Activated naive CD4-positive, alpha-beta T cell treated with anti-CD3 and anti-CD28 coated beads, Interleukin-2, amount 50 U/mL, for 24 hours (primary cell): Measurements from ENCODE around the gene MRPS6.
A peak's percentile ranks its signal among the peaks of the same experiment; 100 is the strongest.

ENCODE experiments used
- H3K27ac Mint-ChIP-seq: one replicate; pipeline ENCODE4 v1.8.0; 2021; ENCODE audit warnings: mild to moderate bottlenecking, mixed read lengths
- H3K27me3 Mint-ChIP-seq: one replicate; pipeline ENCODE4 v1.8.0; 2021; ENCODE audit warnings: mixed read lengths
- H3K36me3 Mint-ChIP-seq: one replicate; pipeline ENCODE4 v1.8.0; 2021; ENCODE audit warnings: mixed read lengths
- H3K4me1 Mint-ChIP-seq: one replicate; pipeline ENCODE4 v1.8.0; 2021; ENCODE audit warnings: mixed read lengths
- H3K4me3 Mint-ChIP-seq: one replicate; pipeline ENCODE4 v1.8.0; 2021; ENCODE audit warnings: mild to moderate bottlenecking, mixed read lengths
- H3K9me3 Mint-ChIP-seq: one replicate; pipeline ENCODE4 v1.8.0; 2021; ENCODE audit warnings: mixed read lengths

MRPS6 gene

DNA sequence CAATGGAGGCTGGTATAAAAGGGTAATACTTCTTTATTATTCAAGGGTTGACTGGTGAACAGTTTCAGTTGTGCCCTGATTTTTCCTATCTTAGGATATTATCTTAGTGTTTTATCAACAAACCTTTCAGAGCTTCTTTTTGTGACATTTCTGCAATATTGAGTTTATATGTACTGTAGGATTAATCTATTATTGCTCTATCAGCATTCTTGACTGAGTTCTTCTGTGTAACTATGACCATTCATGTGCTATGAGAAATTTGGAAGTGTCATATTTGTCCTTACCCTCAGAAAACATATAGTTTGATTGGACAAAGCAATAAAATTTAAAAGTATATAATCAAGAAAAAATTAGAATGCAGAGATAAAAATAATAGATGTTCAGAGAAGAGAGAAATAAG, 25.5 kb upstream of the MRPS6 start:
- H3K36me3 Mint-ChIP-seq, result no peaks in the 10 kb centered on the region
- H3K27ac Mint-ChIP-seq, result no peak overlapping the region
- no peaks in the 10 kb centered on the region for H3K27me3 Mint-ChIP-seq
- no peak overlapping the region for H3K4me3 Mint-ChIP-seq
- H3K4me1 Mint-ChIP-seq, result no peaks in the 10 kb centered on the region
- H3K9me3 Mint-ChIP-seq, result no peaks in the 10 kb centered on the region

DNA sequence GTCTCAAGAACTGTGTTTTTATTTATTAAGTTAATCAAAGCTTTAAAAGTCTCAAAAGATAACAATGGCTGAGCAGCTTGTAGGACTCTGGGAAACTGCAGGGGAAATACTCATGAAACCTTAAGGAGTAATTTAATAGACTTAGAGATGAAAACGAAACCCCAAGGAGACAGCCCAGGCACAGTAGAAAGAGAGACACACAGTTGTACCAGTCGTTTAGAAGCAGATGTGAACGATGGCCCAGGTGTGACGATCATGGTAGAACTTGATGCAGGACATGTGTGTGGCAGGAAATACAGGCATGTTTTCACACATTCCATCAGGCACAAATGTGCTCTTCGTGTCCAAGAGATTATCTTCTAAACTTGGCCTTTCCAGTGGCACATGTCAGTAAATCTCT, 21.2 kb upstream of the MRPS6 start:
- Mint-ChIP-seq H3K27ac (no peak overlapping the region), H3K9me3 (no peaks in the 10 kb centered on the region), H3K4me1 (no peaks in the 10 kb centered on the region), H3K27me3 (no peaks in the 10 kb centered on the region), H3K4me3 (no peak overlapping the region), H3K36me3 (no peaks in the 10 kb centered on the region)

DNA sequence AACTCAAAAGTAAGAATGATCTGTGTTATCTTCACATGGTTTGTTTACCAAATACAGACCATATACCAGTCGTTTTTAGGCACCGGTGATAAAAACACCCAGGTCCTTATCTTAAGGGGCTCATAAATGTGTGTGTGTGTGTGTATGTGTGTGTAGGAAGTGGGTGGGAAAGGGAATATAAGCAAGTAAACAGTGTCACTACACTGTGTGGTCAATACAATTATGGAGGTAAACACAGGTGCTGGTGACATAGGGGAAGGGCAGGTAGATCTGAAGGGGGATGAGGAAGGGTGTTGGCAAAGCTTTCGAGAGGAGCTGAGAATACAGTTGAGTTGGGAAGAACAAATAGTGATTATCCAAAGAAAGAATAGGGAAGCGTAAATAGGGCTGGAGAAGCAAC, 19.1 kb upstream of the MRPS6 start:
- Mint-ChIP-seq H3K27me3 (no peaks in the 10 kb centered on the region), H3K36me3 (no peaks in the 10 kb centered on the region), H3K9me3 (no peaks in the 10 kb centered on the region), H3K27ac (no peak overlapping the region), H3K4me3 (no peak overlapping the region), H3K4me1 (no peaks in the 10 kb centered on the region)

DNA sequence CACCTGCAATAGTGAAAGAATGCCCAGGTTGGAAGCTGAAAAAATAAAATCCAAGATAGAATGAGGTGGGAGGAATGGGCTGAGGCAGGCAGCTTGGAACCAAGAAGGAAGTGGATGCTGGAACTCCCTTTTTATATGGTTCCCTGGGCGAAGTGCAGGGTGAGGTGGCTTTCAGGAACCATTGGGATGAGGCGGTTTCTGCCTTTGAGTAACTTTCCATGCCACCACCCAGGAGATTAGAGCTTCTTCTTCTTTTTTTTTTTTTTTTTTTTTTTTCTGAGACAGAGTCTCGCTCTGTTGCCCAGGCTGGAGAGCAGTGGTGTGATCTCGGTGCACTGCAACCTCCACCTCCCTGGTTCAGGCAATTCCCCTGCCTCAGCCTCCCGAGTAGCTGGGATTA, 17.8 kb upstream of the MRPS6 start:
- Mint-ChIP-seq H3K4me1 (no peaks in the 10 kb centered on the region), H3K27me3 (no peaks in the 10 kb centered on the region), H3K4me3 (no peak overlapping the region), H3K9me3 (no peaks in the 10 kb centered on the region), H3K36me3 (no peaks in the 10 kb centered on the region), H3K27ac (no peak overlapping the region)

DNA sequence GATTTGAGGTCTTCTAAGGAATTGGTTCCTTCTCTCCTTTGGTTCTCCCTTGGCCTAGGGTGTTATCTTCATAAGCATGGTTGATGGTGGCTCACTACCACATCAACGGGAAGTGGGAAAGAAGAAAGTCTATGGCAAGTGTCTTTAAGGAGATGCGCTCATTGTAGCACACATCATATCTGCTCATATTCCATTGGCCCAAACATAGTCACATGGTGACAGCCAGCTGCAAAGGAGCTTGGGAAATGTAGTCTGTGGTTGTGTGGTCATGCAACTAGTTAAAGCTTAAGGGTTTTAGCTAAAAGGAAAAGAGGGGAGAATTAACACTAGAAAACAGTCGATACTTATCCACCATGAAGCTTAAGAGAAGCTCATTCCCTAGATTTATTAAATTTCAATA, 11.4 kb upstream of the MRPS6 start:
- Mint-ChIP-seq H3K27ac (no peak overlapping the region), H3K4me1 (no peaks in the 10 kb centered on the region), H3K9me3 (peaks cover 7% of the 10 kb centered on the region), H3K36me3 (no peaks in the 10 kb centered on the region), H3K27me3 (no peaks in the 10 kb centered on the region), H3K4me3 (no peak overlapping the region)

DNA sequence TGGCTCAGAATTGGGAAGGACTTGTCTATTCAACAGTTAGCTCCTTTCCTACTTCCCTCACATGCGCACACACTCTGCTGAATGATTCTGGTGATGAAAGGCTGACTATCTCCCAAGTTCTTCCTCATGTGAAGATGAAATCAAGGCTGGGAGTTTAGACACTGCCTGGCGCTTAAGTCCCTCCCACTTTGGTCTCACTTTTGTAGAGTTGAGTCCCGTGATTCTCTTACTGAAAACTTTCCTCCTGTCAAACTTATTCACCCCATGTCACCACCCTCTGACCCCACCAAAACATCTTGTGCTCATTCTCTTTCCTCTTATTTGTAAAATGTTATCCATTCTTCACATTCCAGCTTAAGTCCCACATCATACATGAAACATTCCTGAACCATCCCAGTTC, 8.4 kb upstream of the MRPS6 start:
- Mint-ChIP-seq H3K4me1 (no peaks in the 10 kb centered on the region), H3K4me3 (no peak overlapping the region), H3K9me3 (peaks cover 7% of the 10 kb centered on the region), H3K27ac (no peak overlapping the region), H3K27me3 (no peaks in the 10 kb centered on the region), H3K36me3 (no peaks in the 10 kb centered on the region)

DNA sequence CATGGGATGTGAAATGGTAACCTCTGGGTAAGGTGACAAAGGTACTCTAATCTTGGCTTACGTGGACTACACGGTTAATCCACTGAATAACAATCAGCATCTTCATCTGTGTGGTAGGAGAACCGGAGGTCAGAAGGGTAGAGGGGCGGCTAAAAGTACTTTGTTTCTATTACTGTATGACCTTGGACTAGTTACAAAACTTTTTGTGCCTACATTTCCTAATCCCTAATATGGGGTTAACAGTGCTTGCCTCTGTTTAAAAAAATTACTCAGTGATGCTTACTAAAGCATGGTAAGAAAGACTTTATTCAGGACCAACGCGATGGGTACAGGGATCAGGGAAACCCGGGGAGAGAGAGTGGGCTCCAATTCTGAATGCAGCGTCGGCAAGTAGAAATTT, 1.7 kb upstream of the MRPS6 start:
- Mint-ChIP-seq H3K27ac (no peak overlapping the region), H3K4me1 (peaks cover 33% of the 10 kb centered on the region), H3K27me3 (no peaks in the 10 kb centered on the region), H3K9me3 (no peaks in the 10 kb centered on the region), H3K36me3 (peaks cover 13% of the 10 kb centered on the region), H3K4me3 (peak overlapping the region; percentile 86)

DNA sequence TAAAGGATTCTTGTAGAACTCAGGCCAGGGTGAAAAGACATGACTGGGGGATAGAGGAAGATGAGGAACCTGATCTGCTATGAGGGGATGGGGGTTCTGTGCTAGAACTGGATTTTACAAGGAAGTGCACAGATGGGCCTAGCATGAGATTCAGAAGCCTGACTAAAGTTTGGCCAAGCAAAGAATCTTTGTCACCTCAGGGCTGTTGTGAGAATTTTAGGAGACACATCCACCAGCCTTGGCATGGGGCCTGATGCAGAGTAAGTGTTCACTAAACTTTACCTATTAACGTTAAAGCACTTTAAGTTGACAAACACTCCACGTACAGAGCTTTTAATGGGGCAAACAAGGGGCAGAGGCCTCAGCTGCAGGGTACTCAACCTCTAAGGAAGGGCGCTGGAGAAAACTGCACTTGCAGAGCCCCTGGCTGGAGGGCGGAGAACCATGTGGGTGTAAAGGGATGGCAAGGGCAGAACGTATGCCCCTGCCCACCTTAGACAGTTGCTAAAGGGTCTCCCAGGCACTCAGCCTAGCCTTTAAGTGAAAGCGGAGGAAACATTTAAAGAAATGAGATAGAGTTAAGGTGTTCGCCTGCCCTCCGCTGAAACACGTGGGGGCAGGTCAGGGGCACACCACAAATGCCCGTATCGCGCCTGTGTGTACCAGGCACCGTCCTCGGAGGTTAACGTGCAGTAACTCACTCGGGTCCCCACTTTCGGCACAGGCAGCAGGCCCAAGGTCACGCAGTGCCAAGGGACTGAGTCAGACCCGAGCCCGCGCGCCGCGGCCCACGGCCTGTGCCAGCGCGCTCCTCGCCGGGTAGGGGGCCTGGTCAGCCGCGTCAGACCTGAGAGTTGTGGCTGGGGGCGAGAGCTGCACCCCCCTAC, 990 bp upstream of the MRPS6 start:
- peaks cover 15% of the 10 kb centered on the region for H3K36me3 Mint-ChIP-seq
- peak overlapping the region; percentile 86 for H3K4me3 Mint-ChIP-seq
- H3K27me3 Mint-ChIP-seq, result no peaks in the 10 kb centered on the region
- H3K4me1 Mint-ChIP-seq, result peaks cover 40% of the 10 kb centered on the region
- H3K27ac Mint-ChIP-seq, result peak overlapping the region; percentile 89
- no peaks in the 10 kb centered on the region for H3K9me3 Mint-ChIP-seq

DNA sequence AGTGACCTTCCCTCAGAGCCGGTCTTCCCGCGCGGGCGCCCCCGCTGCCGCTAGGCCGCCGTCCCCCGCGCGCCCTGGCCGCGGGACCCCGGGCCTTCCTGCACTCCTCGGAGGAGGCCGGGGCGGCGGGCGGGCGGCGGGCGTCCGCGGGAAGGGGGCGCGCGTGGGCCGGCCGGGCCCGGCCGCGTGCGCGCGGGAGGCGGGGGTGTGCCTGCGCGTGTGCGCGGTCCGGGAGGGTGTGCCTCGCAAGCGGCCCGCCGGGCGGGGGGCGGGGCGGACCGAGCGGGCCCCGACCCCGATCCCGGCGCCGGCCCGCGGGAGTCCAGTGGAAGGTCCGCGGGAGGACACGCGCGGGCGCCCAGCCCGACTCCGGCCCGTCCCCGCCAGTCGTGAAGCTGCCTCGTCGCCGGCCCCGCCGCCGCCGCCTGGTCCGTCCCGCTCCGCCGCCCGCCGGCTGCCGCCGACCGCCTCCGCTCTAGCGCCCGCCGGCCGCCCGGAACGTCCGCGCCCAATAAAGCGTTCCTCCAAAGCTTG, 438 bp downstream of the MRPS6 start:
- H3K4me3 Mint-ChIP-seq, result peak overlapping the region; percentile 95
- peaks cover 54% of the 10 kb centered on the region for H3K4me1 Mint-ChIP-seq
- H3K36me3 Mint-ChIP-seq, result peaks cover 18% of the 10 kb centered on the region
- no peaks in the 10 kb centered on the region for H3K9me3 Mint-ChIP-seq
- H3K27me3 Mint-ChIP-seq, result no peaks in the 10 kb centered on the region
- peak overlapping the region; percentile 94 for H3K27ac Mint-ChIP-seq

DNA sequence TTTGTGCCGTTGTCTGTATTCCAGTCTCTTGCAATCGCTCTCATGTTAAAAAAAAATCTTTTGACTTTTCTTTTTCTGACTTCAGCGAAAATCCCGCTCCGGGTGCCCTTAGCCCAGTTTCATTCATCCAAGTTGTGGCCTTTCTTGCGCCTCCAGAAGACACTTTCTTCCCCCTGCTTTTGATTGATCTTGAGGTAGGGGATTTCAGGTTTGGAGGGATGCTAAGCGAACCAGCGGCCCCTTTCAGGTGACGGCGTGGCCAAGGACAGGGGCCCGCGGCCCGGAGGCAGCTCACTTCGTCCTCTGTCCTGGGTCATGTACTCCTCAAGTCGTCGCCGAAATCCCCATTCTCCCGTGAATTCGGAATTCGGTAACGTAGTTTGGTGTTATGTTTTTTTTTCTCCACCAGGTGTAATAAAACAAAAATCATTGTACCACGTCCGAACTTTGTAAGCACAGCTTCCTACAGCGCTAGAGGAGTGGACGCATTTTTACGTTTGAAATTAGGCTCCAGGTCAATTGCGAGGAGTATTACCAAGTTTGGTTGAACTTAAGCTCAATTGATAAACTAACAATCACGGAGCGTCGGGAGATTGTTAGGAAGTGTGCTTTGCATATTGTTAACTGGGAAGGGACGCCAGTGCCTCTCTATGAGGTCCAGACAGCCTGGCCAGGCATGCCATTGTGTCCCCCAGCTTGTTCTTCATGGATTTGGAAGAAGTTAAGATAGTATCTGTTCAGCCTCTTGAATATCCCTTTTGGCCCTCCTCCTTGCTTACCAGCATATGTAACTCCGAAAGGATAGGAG, 1.1 kb downstream of the MRPS6 start:
- Mint-ChIP-seq H3K27ac (peak overlapping the region; percentile 94), H3K9me3 (no peaks in the 10 kb centered on the region), H3K4me1 (peaks cover 61% of the 10 kb centered on the region), H3K4me3 (peak overlapping the region; percentile 95), H3K36me3 (peaks cover 18% of the 10 kb centered on the region), H3K27me3 (no peaks in the 10 kb centered on the region)

DNA sequence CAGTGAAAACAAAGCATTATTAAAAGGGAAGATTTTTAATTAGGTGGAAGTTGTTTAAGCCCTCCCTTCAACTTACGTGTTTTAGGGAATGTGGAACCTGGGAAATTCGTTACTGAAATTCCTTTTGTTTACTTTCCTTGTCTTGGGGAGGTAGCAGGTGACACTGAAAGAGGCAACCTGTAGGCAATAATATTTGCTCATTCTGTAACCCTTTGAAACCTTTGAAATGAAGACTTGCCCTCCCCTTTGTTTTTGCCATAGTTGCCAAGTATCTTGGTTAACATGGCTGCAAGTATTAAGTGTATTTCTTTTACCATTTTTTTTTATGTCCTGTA, 1.7 kb downstream of the MRPS6 start:
- Mint-ChIP-seq H3K36me3 (peaks cover 20% of the 10 kb centered on the region), H3K4me3 (peak overlapping the region; percentile 95), H3K27ac (peak overlapping the region; percentile 94), H3K9me3 (no peaks in the 10 kb centered on the region), H3K4me1 (peaks cover 67% of the 10 kb centered on the region), H3K27me3 (no peaks in the 10 kb centered on the region)

DNA sequence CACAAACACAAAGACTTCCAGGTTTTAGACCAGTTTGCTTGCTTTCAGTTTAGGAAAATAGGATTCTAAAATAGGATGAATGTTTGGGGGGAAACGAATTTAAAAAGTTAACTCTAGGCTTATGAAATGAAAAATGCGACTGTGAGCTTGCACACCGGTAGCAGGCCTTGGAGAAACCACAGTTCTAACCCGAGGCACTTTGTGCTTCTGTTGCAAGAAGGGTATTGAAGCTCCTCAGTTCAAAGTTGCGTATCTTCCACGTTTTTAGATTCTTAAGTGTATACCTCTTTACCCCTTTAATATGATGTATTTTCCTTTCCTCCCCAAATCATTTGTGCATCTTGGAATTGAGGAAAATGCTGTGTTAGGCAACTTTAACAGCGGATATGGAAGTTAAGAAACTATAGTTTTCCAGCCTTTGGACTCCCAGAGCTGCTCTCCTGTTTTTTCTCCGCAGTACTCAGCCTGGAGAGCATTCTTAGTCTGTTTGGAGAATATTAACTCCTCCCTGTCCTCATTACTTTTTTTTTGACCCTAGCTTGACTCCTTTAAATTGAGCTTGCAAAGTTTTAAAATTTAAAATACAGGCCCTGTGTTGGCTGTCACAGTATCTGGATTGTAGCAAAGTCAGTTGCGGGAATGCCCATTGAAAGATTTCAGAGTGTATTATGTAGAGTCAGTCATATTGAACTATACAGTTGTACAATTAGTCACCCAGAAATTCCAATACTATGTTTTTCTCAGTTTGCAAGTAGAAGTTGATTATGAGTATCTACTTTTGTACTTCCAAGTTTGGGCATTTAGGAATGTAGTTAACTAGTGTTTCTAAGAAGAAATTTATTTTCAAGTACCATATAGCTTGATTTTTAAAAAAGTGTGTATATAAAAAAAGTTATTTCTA, 2.6 kb downstream of the MRPS6 start:
- peaks cover 29% of the 10 kb centered on the region for H3K36me3 Mint-ChIP-seq
- peak overlapping the region; percentile 95 for H3K4me3 Mint-ChIP-seq
- H3K27ac Mint-ChIP-seq, result peak overlapping the region; percentile 92
- peaks cover 76% of the 10 kb centered on the region for H3K4me1 Mint-ChIP-seq
- no peaks in the 10 kb centered on the region for H3K27me3 Mint-ChIP-seq
- no peaks in the 10 kb centered on the region for H3K9me3 Mint-ChIP-seq

DNA sequence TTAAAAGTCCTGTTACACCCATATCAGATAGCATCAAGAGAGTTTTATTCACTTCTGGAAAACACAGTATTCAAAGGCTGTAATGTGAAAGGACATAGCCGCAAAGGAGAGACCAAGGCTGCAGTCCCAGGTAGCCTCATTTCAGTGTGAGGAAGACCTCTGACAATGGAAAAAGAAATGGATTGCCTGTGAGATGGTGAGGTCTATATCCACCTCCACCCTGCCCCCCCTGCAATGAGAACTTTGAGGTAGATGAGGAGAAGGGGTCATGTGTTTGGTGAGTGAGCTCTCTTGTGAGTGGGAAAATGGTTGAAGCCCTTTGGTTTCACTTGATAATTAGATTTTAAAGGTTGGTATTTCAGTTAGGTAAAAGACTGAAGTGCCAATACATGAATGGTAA, 3.5 kb downstream of the MRPS6 start:
- H3K9me3 Mint-ChIP-seq, result no peaks in the 10 kb centered on the region
- peak overlapping the region; percentile 95 for H3K4me3 Mint-ChIP-seq
- H3K27ac Mint-ChIP-seq, result peak overlapping the region; percentile 92
- peaks cover 84% of the 10 kb centered on the region for H3K4me1 Mint-ChIP-seq
- no peaks in the 10 kb centered on the region for H3K27me3 Mint-ChIP-seq
- peaks cover 30% of the 10 kb centered on the region for H3K36me3 Mint-ChIP-seq

DNA sequence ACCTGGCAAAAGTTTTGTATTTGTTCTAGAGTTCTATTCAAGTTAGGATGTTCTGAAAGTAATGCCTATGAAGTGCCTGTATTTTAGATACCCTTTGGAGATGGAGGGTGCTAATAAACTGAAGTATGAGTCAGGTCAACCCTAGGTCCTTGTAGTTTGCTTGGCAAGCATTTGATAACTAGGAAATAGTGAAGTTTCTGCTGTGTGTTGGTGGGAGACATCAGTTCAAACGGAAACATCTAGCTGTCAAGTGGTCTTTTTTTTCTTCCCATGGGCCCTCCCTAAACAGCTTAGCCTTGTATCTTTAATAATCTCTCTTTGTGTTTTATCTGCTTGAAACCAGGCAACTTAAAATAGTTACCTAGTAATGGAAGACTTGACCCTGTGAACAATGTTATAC, 4.5 kb downstream of the MRPS6 start:
- peak overlapping the region; percentile 77 for H3K4me3 Mint-ChIP-seq
- peaks cover 37% of the 10 kb centered on the region for H3K36me3 Mint-ChIP-seq
- H3K9me3 Mint-ChIP-seq, result no peaks in the 10 kb centered on the region
- H3K4me1 Mint-ChIP-seq, result peaks cover 87% of the 10 kb centered on the region
- peak overlapping the region; percentile 90 for H3K27ac Mint-ChIP-seq
- H3K27me3 Mint-ChIP-seq, result no peaks in the 10 kb centered on the region

DNA sequence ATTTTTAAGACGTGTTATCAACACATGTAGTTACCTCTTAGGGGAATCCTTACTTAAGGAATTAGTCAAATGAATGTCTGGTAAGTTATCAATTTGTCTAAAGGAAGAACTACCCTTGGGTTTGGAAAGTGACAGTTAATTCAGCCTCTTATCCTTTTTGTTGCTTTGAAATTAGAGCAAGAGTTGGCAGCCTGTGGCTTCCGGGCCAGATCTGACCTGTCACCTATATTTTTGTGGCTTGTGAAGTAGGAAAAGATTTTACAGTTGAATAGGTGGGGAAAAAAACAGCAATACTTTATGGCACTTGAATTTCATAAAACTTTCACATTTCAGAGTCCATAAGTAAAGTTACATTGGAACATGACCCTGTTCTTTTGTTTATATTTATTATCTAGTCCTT, 5.5 kb downstream of the MRPS6 start:
- H3K27ac Mint-ChIP-seq, result peak overlapping the region; percentile 90

More for the DNA sequence above, 5.5 kb downstream of the MRPS6 start:
- Mint-ChIP-seq H3K27me3 (no peaks in the 10 kb centered on the region), H3K4me1 (peaks cover 97% of the 10 kb centered on the region), H3K36me3 (peaks cover 45% of the 10 kb centered on the region), H3K4me3 (peak overlapping the region; percentile 77), H3K9me3 (no peaks in the 10 kb centered on the region)
